ENCODE data around the gene HSPG2. TPM values are rescaled to one million over a fixed set of nuclear protein-coding genes. Genes with fewer than 3 reads are reported as not detected.

The HSPG2 gene
- total and polyA plus RNA-seq, 9 of the 15 experiments (the other 6 are each of a cell fraction or from before 2014, with no cell fraction given) = 0.14 to 160 (median 15.7) TPM

GRCh38 chr1:21851430-21852250 lies 85.5 kb downstream of the HSPG2 start:
- BruUV-seq (replicated peaks) = no TSS peak
- intact Hi-C loops (cut with micrococcal nuclease) (no loop called here), in situ Hi-C loops (cut with MboI) (no loop called here)
- TF ChIP-seq CHD2 (IDR thresholded peaks at IDR 0.05; ENCODE audit: low read depth, low read length) (no peak), ARID4B (CRISPR knock-in tag; IDR thresholded peaks at IDR 0.05) (no peak), PRPF4 (IDR thresholded peaks at IDR 0.05; ENCODE audit: insufficient read depth, low read depth, low read length, poor library complexity, severe bottlenecking) (no peak), MGA (IDR thresholded peaks at IDR 0.05) (no peak)

More at GRCh38 chr1:21851430-21852250, 85.5 kb downstream of the HSPG2 start:
- H4K20me1 ChIP-seq (replicated peaks; ENCODE audit: control insufficient read depth, insufficient read depth, low read length) = no peaks in the 10 kb centered on the region
- peaks cover 11% of the 10 kb centered on the region for H3K9me1 ChIP-seq (ENCODE audit: control insufficient read depth, insufficient read depth, low read length)
- peaks cover 3 to 43% of the 10 kb centered on the region in 2 experiments; a peak in 3 of 5 replicates for H3K4me1 ChIP-seq (replicated peaks in 1 of 2; ENCODE audit: control insufficient read depth in 2 of 2, insufficient read depth in 2 of 2, low read length in 2 of 2)
- peaks cover 90% of the 10 kb centered on the region for H3K36me3 ChIP-seq (ENCODE audit: control insufficient read depth, insufficient read depth, low read length)
- DNase-seq (ENCODE audit: extremely low read depth in 1 of 4, low spot score in 3 of 4) = no peak
- no peak for FAIRE-seq
- 95% methylated on average over 32 of the region's 33 CpGs for WGBS (ENCODE audit: insufficient coverage, low coverage, missing lambda C conversion rate)
- ChIA-PET CTCF (ENCODE audit: low intra/inter-chr PET ratio) (no interaction called here), POLR2A (interaction anchor here (0.5 kb wide), 1 partner anchor 11 kb away, joined by 3 read pairs; no protein-coding TSS in a partner anchor)
- H3K9me3 ChIP-seq (replicated peaks; ENCODE audit: control insufficient read depth, insufficient read depth, low read depth, low read length) = no peaks in the 10 kb centered on the region
- no peaks in the 10 kb centered on the region for H3K79me2 ChIP-seq (ENCODE audit: control insufficient read depth, insufficient read depth, low read length)
- no peak for ATAC-seq
- no peak overlapping the region for H3K27ac ChIP-seq (ENCODE audit: extremely low read depth, low read depth, low read length)
- H3K4me2 ChIP-seq (ENCODE audit: insufficient read depth, low read length) = no peak overlapping the region
- H2AFZ ChIP-seq (ENCODE audit: low read depth, low read length) = no peak overlapping the region
- H3K27me3 ChIP-seq (ENCODE audit: control insufficient read depth in 2 of 2, insufficient read depth in 2 of 2, low read length in 2 of 2) = no peaks in the 10 kb centered on the region
- peak overlapping the region in 1 of 2 experiments; percentile 18; a peak in 2 of 4 replicates for H3K9ac ChIP-seq (ENCODE audit: insufficient read depth in 1 of 2, low read depth in 2 of 2, low read length in 2 of 2)
- no peak overlapping the region for H3K4me3 ChIP-seq
